Mesenchymal stem cell (in vitro differentiated cells and primary cell): Measurements from ENCODE around the gene CPT1C.
A peak's percentile ranks its signal among the peaks of the same experiment; 100 is the strongest.

ENCODE experiments used
- DNase-seq: peaks from one replicate; pipeline ENCODE4 v3.0.0-alpha.2; 2013
- H2AFZ ChIP-seq: one replicate; pipeline ENCODE4 v1.6.1; 2013; ENCODE audit warnings: low read depth, mild to moderate bottlenecking, control low read depth, inconsistent platforms, low read length, moderate library complexity
- H2AK5ac ChIP-seq: 2 replicates; pipeline ENCODE4 v1.6.1; 2013; ENCODE audit warnings: low read length, moderate library complexity, mild to moderate bottlenecking, inconsistent platforms; ENCODE audit not compliant: severe bottlenecking
- H2BK120ac ChIP-seq: one replicate; pipeline ENCODE4 v1.6.1; 2013; ENCODE audit warnings: low read depth, mild to moderate bottlenecking, inconsistent platforms, low read length, moderate library complexity
- H2BK12ac ChIP-seq, 2 experiments: one replicate each; pipeline ENCODE4 v1.6.1; 2013; ENCODE audit warnings: inconsistent platforms in 2 of 2, low read length in 2 of 2, mild to moderate bottlenecking in 2 of 2, moderate library complexity in 2 of 2, control low read depth in 1 of 2
- H2BK15ac ChIP-seq: one replicate; pipeline ENCODE4 v1.6.1; 2013; ENCODE audit warnings: mild to moderate bottlenecking, low read depth, inconsistent platforms; ENCODE audit not compliant: poor library complexity, severe bottlenecking
- H2BK5ac ChIP-seq: 2 replicates; pipeline ENCODE4 v1.6.1; 2013; ENCODE audit warnings: low read depth, mild to moderate bottlenecking, low read length, control low read depth, inconsistent platforms; ENCODE audit not compliant: poor library complexity, severe bottlenecking
- H3K14ac ChIP-seq, 2 experiments: one replicate each; pipeline ENCODE4 v1.6.1; 2013; ENCODE audit warnings: inconsistent platforms in 2 of 2, low read length in 2 of 2, control low read depth in 1 of 2, mild to moderate bottlenecking in 1 of 2, moderate library complexity in 1 of 2
- H3K18ac ChIP-seq, 2 experiments: one replicate each; pipeline ENCODE4 v1.6.1; 2013; ENCODE audit warnings: inconsistent platforms in 2 of 2, low read length in 2 of 2, control low read depth in 1 of 2, low read depth in 1 of 2, mild to moderate bottlenecking in 1 of 2
- H3K23ac ChIP-seq, 2 experiments: one replicate each; pipeline ENCODE4 v1.6.1; 2013; ENCODE audit warnings: inconsistent platforms in 2 of 2, low read length in 2 of 2, mild to moderate bottlenecking in 2 of 2, moderate library complexity in 2 of 2, control low read depth in 1 of 2
- H3K27ac ChIP-seq: 2 replicates; pipeline ENCODE4 v1.5.1; 2013; ENCODE audit warnings: mild to moderate bottlenecking, moderate library complexity, low read length, control low read depth, inconsistent platforms; ENCODE audit not compliant: poor library complexity, severe bottlenecking
- H3K27me3 ChIP-seq, 2 experiments: 2 replicates each; pipeline versions ENCODE4 v1.6.1 to v1.7.0; 2013; ENCODE audit warnings: low read length in 2 of 2, mild to moderate bottlenecking in 2 of 2, moderate library complexity in 2 of 2, control low read depth in 1 of 2, inconsistent platforms in 1 of 2; ENCODE audit not compliant: control insufficient read depth in 1 of 2, insufficient read depth in 1 of 2
- H3K36me3 ChIP-seq, 2 experiments: 2 replicates each; pipeline versions ENCODE4 v1.6.1 to v1.7.0; 2013; ENCODE audit warnings: low read length in 2 of 2, control low read depth in 1 of 2, inconsistent platforms in 1 of 2, low read depth in 1 of 2, mild to moderate bottlenecking in 1 of 2; ENCODE audit not compliant: insufficient read depth in 2 of 2, control insufficient read depth in 1 of 2
- H3K4ac ChIP-seq, 2 experiments: one replicate each; pipeline ENCODE4 v1.6.1; 2013; ENCODE audit warnings: inconsistent platforms in 2 of 2, low read length in 2 of 2, mild to moderate bottlenecking in 2 of 2, moderate library complexity in 2 of 2, control low read depth in 1 of 2, low read depth in 1 of 2
- H3K4me1 ChIP-seq: 2 replicates; pipeline ENCODE4 v1.6.1; 2013; ENCODE audit warnings: low read depth, low read length, control low read depth; ENCODE audit not compliant: control insufficient read depth, insufficient read depth
- H3K4me2 ChIP-seq: 2 replicates; pipeline ENCODE4 v1.6.1; 2013; ENCODE audit warnings: low read length, mild to moderate bottlenecking, inconsistent platforms; ENCODE audit not compliant: poor library complexity, severe bottlenecking
- H3K4me3 ChIP-seq, 2 experiments: 2 replicates each; pipeline versions ENCODE4 v1.5.1 to v1.7.0; 2013; ENCODE audit warnings: low read length in 2 of 2, mild to moderate bottlenecking in 2 of 2, control low read depth in 1 of 2, low read depth in 1 of 2; ENCODE audit not compliant: insufficient read depth in 1 of 2
- H3K79me1 ChIP-seq: replicated peaks from 2 replicates; pipeline ENCODE4 v1.6.1; 2013; ENCODE audit warnings: mild to moderate bottlenecking, control low read depth, low read length, inconsistent platforms; ENCODE audit not compliant: poor library complexity, severe bottlenecking
- H3K9ac ChIP-seq: 2 replicates; pipeline ENCODE4 v1.7.0; 2013; ENCODE audit warnings: mild to moderate bottlenecking, low read length, moderate library complexity
- H3K9me3 ChIP-seq: 2 replicates; pipeline ENCODE4 v1.7.0; 2013; ENCODE audit warnings: mild to moderate bottlenecking, low read length; ENCODE audit not compliant: control insufficient read depth
- H4K8ac ChIP-seq: one replicate; pipeline ENCODE4 v1.6.1; 2013; ENCODE audit warnings: inconsistent platforms, mild to moderate bottlenecking, low read length, moderate library complexity
- H4K91ac ChIP-seq: one replicate; pipeline ENCODE4 v1.6.1; 2013; ENCODE audit warnings: mild to moderate bottlenecking, low read length, inconsistent platforms
- WGBS: methylation state at CpG from one replicate; pipeline ENCODE4 v1.1.7; 2013; ENCODE audit warnings: mixed read lengths; 5-methylcytosine and 5-hydroxymethylcytosine counted together

The CPT1C gene

DNA sequence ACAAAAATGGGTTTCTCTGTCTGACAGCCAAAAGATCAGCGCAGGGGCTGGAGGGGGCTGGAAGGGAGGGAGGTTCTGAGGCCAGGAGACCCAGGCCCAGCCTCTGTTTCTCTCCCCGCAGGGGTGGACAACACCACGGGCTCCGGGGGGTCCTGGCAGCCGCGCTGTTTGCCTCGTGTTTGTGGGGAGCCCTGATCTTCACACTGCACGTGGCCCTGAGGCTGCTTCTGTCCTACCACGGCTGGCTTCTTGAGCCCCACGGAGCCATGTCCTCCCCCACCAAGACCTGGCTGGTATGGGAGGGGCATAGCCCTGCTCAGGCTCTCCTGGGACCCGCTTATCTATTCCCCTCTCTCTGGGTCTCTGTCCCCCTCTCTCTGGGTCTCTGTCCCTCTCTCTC is 9.6 kb downstream of the CPT1C start:
- H3K79me1 ChIP-seq = no peaks in the 10 kb centered on the region
- H3K18ac ChIP-seq = no peak overlapping the region
- no peak overlapping the region for H3K4me3 ChIP-seq
- H2AK5ac ChIP-seq = no peak overlapping the region
- H3K36me3 ChIP-seq = peaks cover 20 to 40% of the 10 kb centered on the region in 2 experiments
- no peak overlapping the region for H4K8ac ChIP-seq
- no peak for DNase-seq
- H3K9ac ChIP-seq = no peak overlapping the region
- H3K27ac ChIP-seq = no peak overlapping the region
- H3K27me3 ChIP-seq = no peaks in the 10 kb centered on the region
- peaks cover 2% of the 10 kb centered on the region for H3K4me1 ChIP-seq
- H3K14ac ChIP-seq = no peak overlapping the region
- H4K91ac ChIP-seq = no peak overlapping the region
- H3K23ac ChIP-seq = no peak overlapping the region
- no peak overlapping the region for H2BK15ac ChIP-seq
- H2AFZ ChIP-seq = no peak overlapping the region
- no peaks in the 10 kb centered on the region for H3K9me3 ChIP-seq
- no peak overlapping the region for H3K4me2 ChIP-seq
- WGBS = 75% methylated on average over 11 of the region's 11 CpGs
- no peak overlapping the region for H3K4ac ChIP-seq
- no peak overlapping the region for H2BK120ac ChIP-seq
- no peak overlapping the region for H2BK5ac ChIP-seq
- H2BK12ac ChIP-seq = no peak overlapping the region

GRCh38 chr19:49701271-49701786 is 10.4 kb downstream of the CPT1C start:
- no peak overlapping the region for H3K9ac ChIP-seq
- no peaks in the 10 kb centered on the region for H3K9me3 ChIP-seq
- no peaks in the 10 kb centered on the region for H3K27me3 ChIP-seq
- no peak overlapping the region for H2BK5ac ChIP-seq
- H3K18ac ChIP-seq = no peak overlapping the region
- no peak overlapping the region for H2BK120ac ChIP-seq
- H3K4me2 ChIP-seq = no peak overlapping the region
- no peak overlapping the region for H3K23ac ChIP-seq
- H2BK15ac ChIP-seq = no peak overlapping the region
- H3K4ac ChIP-seq = no peak overlapping the region
- peak overlapping the region in 1 of 2 experiments; percentile 29 for H3K4me3 ChIP-seq
- H3K14ac ChIP-seq = no peak overlapping the region
- no peak for DNase-seq
- no peak overlapping the region for H2AFZ ChIP-seq
- no peak overlapping the region for H2BK12ac ChIP-seq
- no peak overlapping the region for H3K27ac ChIP-seq
- H2AK5ac ChIP-seq = no peak overlapping the region
- H3K79me1 ChIP-seq = no peaks in the 10 kb centered on the region
- peaks cover 2% of the 10 kb centered on the region for H3K4me1 ChIP-seq
- H4K91ac ChIP-seq = no peak overlapping the region
- WGBS = 90% methylated on average over 36 of the region's 40 CpGs
- peaks cover 21 to 47% of the 10 kb centered on the region in 2 experiments for H3K36me3 ChIP-seq
- H4K8ac ChIP-seq = no peak overlapping the region

GRCh38 chr19:49704888-49705642 is 14.1 kb downstream of the CPT1C start:
- H3K27me3 ChIP-seq = no peaks in the 10 kb centered on the region
- no peak for DNase-seq
- H3K79me1 ChIP-seq = no peaks in the 10 kb centered on the region
- H3K27ac ChIP-seq = no peak overlapping the region
- no peak overlapping the region for H3K14ac ChIP-seq
- H3K9ac ChIP-seq = no peak overlapping the region
- no peak overlapping the region for H3K4me2 ChIP-seq
- H4K91ac ChIP-seq = no peak overlapping the region
- H2BK5ac ChIP-seq = no peak overlapping the region
- H4K8ac ChIP-seq = no peak overlapping the region
- H3K4me1 ChIP-seq = peaks cover 2% of the 10 kb centered on the region
- no peak overlapping the region for H2BK120ac ChIP-seq
- 94% methylated on average over 22 of the region's 22 CpGs for WGBS
- no peak overlapping the region for H3K4me3 ChIP-seq
- H2BK15ac ChIP-seq = no peak overlapping the region
- H2AFZ ChIP-seq = no peak overlapping the region
- H2AK5ac ChIP-seq = no peak overlapping the region
- H3K23ac ChIP-seq = no peak overlapping the region
- H2BK12ac ChIP-seq = no peak overlapping the region
- H3K9me3 ChIP-seq = no peaks in the 10 kb centered on the region
- no peak overlapping the region for H3K4ac ChIP-seq
- peaks cover 21 to 64% of the 10 kb centered on the region in 2 experiments for H3K36me3 ChIP-seq
- no peak overlapping the region for H3K18ac ChIP-seq

GRCh38 chr19:49705919-49706318 is 15.0 kb downstream of the CPT1C start:
- no peak overlapping the region for H3K27ac ChIP-seq
- 92% methylated on average over 16 of the region's 16 CpGs for WGBS
- no peak overlapping the region for H2BK15ac ChIP-seq
- no peak overlapping the region for H2BK12ac ChIP-seq
- H3K14ac ChIP-seq = no peak overlapping the region
- H2BK120ac ChIP-seq = no peak overlapping the region
- H3K36me3 ChIP-seq = peaks cover 28 to 65% of the 10 kb centered on the region in 2 experiments
- no peak overlapping the region for H2AFZ ChIP-seq
- H3K4me3 ChIP-seq = no peak overlapping the region
- H3K4me2 ChIP-seq = no peak overlapping the region
- H3K4ac ChIP-seq = no peak overlapping the region
- no peaks in the 10 kb centered on the region for H3K9me3 ChIP-seq
- no peak overlapping the region for H2AK5ac ChIP-seq
- no peak overlapping the region for H2BK5ac ChIP-seq
- H3K9ac ChIP-seq = no peak overlapping the region
- DNase-seq = no peak
- H4K91ac ChIP-seq = no peak overlapping the region
- H3K18ac ChIP-seq = no peak overlapping the region
- H3K79me1 ChIP-seq = no peaks in the 10 kb centered on the region
- H3K27me3 ChIP-seq = no peaks in the 10 kb centered on the region
- H4K8ac ChIP-seq = no peak overlapping the region
- peaks cover 2% of the 10 kb centered on the region for H3K4me1 ChIP-seq
- H3K23ac ChIP-seq = no peak overlapping the region
